Nephron (organoid): ENCODE measurements around the gene ZNF668.

Experiments used
- H3K27ac Mint-ChIP-seq, 3 experiments: 2 replicates each; pipeline ENCODE4 v1.8.0; 2020; ENCODE audit warnings: mixed read lengths in 3 of 3, mild to moderate bottlenecking in 2 of 3, moderate library complexity in 1 of 3
- H3K27me3 Mint-ChIP-seq: 2 replicates; pipeline ENCODE4 v1.8.0; 2021; ENCODE audit warnings: low read depth, mild to moderate bottlenecking, moderate library complexity, mixed read lengths
- H3K36me3 Mint-ChIP-seq: 2 replicates; pipeline ENCODE4 v1.8.0; 2020; ENCODE audit warnings: low read depth, mixed read lengths
- H3K4me1 Mint-ChIP-seq: 2 replicates; pipeline ENCODE4 v1.8.0; 2020; ENCODE audit warnings: mixed read lengths
- H3K4me3 Mint-ChIP-seq, 3 experiments: 2 replicates each; pipeline ENCODE4 v1.8.0; 2020; ENCODE audit warnings: mild to moderate bottlenecking in 3 of 3, mixed read lengths in 3 of 3, moderate library complexity in 2 of 3
- H3K9me3 Mint-ChIP-seq: 2 replicates; pipeline ENCODE4 v1.8.0; 2020; ENCODE audit warnings: mixed read lengths
- TF ChIP-seq, protein P1 (sequence below), 3 experiments: fragments of 200-600 bp; sonication (generic); IDR thresholded peaks; one replicate each; pipeline ENCODE4 v1.5.0; 2021; ENCODE audit warnings: antibody characterized with exemption in 3 of 3; ENCODE audit not compliant: unreplicated experiment in 3 of 3

The ZNF668 gene

DNA sequence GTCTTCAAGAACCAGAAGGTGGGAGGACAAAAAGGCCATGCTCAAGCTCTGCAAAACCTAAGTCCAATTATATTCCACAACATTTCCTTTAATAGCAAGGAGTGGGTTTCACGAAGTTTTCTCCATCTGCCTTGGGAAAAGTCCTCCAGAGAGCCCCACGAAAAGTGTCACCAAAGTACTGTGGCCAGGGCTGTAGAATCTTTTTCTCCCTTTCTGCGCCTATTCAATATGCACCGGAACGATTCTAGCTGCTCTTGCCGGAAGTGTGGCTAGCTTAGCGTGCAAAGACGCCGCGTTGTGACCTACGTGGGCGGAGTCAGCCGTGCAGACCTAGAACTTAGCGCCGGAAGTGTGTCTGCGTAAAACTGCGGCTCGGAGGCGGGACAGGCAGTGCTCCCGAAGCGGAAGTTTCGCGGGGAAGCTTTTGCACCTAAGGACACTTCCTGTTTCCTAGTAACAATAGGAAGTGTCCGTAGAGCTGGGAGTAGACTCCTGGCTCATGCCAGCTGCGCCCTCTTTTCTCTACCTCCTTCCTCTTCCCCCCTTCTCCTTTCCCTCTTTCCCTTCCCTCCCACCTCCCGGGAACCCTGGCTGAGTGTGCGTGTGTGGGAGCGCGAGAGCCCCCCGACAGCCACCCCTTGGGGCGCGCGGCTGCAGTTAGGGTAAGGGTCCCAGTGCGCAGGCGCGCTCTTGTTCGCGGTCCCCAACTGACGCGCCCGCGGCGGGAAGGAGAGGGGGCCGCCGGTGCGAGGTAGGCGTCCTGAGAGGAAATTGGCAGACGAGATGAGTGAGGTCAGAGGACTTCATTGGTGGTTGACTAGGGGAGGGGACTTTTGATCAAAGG, at the start of gene ZNF668, which contains the start of gene ZNF646:
TSS of gene ZNF668 (minus strand) at position 271 of the 844 bp plus-strand sequence. CDS start 9,781 bp downstream, outside the sequence.
TSS of gene ZNF646 (plus strand) at position 453 of the 844 bp plus-strand sequence. CDS start 1,903 bp downstream, outside the sequence.
- peak within 1 kb of the TSS; percentile 81 to 97 (median 92) for H3K27ac Mint-ChIP-seq
- H3K36me3 Mint-ChIP-seq = peaks cover 26% of the 10 kb centered on the region
- peak within 1 kb of the TSS; percentile 98 to 100 (median 99) for H3K4me3 Mint-ChIP-seq
- no peaks in the 10 kb centered on the region for H3K9me3 Mint-ChIP-seq
- H3K4me1 Mint-ChIP-seq = peaks cover 27% of the 10 kb centered on the region
- no peaks in the 10 kb centered on the region for H3K27me3 Mint-ChIP-seq
- TF ChIP-seq, protein P1, sequence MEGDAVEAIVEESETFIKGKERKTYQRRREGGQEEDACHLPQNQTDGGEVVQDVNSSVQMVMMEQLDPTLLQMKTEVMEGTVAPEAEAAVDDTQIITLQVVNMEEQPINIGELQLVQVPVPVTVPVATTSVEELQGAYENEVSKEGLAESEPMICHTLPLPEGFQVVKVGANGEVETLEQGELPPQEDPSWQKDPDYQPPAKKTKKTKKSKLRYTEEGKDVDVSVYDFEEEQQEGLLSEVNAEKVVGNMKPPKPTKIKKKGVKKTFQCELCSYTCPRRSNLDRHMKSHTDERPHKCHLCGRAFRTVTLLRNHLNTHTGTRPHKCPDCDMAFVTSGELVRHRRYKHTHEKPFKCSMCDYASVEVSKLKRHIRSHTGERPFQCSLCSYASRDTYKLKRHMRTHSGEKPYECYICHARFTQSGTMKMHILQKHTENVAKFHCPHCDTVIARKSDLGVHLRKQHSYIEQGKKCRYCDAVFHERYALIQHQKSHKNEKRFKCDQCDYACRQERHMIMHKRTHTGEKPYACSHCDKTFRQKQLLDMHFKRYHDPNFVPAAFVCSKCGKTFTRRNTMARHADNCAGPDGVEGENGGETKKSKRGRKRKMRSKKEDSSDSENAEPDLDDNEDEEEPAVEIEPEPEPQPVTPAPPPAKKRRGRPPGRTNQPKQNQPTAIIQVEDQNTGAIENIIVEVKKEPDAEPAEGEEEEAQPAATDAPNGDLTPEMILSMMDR (IDR thresholded peaks at IDR 0.05; ENCODE audit: unreplicated experiment in 3 of 3) = no peak

DNA sequence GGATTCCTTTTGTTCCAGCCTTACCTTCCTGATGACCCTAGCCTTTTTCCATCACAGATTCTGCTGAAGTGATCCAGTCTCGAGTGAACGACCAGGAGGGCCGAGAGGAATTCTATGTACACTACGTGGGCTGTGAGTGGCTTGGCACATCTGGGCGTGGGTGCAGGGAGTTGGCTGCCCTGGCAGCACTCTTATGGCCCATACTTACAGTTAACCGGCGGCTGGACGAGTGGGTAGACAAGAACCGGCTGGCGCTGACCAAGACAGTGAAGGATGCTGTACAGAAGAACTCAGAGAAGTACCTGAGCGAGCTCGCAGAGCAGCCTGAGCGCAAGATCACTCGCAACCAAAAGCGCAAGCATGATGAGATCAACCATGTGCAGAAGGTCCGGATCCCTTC, 46.1 kb upstream of the ZNF668 start:
- H3K27me3 Mint-ChIP-seq = no peaks in the 10 kb centered on the region
- H3K36me3 Mint-ChIP-seq = peaks cover 33% of the 10 kb centered on the region
- H3K9me3 Mint-ChIP-seq = no peaks in the 10 kb centered on the region
- peak overlapping the region in 2 of 3 experiments; percentile 15 to 56 for H3K4me3 Mint-ChIP-seq
- TF ChIP-seq, protein P1 (IDR thresholded peaks at IDR 0.05; ENCODE audit: unreplicated experiment in 3 of 3) = no peak
- H3K4me1 Mint-ChIP-seq = peaks cover 9% of the 10 kb centered on the region
- no peak overlapping the region for H3K27ac Mint-ChIP-seq

DNA sequence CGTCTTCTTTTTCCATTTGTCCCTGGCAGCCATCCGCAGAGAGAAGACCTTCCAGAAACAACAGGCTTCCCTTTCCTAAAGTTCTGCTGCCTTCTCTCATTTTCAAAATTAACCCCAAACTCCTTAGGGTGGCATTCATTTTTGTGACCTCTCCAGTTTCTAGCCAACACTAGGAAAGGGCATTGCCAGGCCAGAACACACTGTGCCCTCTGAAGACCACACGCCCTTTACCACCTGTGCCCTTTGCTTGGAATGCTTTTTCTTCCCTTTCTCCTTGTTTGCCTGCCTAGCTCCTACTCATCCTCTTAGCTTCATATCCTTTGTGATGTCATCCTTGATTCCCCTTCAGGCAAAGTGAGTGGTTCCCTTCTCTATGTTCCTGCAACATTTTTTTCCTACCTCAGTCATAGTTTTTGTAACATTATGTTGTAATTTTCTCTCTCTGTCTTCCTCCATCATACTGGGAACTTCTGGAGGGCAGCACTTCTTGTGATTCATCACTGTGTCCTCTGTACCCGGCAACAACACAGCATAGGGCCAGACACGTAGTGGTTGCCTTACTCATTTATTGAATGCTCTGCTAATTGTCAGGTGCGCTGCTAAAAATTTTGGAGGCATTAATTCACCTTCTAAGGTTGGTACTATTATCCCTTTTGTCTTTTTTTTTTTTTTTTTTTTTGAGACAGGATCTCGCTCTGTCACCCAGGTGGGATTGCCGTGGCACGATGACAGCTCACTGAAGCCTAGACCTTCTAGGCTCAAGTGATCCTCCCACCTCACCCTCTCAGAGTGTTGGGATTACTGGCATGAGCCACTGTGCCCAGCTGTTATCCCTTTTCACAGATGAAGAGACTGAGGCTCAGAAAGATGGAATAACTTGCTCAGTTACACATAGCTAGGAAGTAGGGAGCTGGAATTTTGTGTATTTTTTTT, 44.4 kb upstream of the ZNF668 start:
- TF ChIP-seq, protein P1 (IDR thresholded peaks at IDR 0.05; ENCODE audit: unreplicated experiment in 3 of 3) = no peak
- Mint-ChIP-seq H3K4me1 (peaks cover 9% of the 10 kb centered on the region), H3K9me3 (no peaks in the 10 kb centered on the region), H3K27ac (peak overlapping the region; percentile 89 to 97 (median 95)), H3K4me3 (peak overlapping the region; percentile 87 to 92 (median 88)), H3K36me3 (peaks cover 30% of the 10 kb centered on the region), H3K27me3 (no peaks in the 10 kb centered on the region)

GRCh38 chr16:31117384-31118222, 43.6 kb upstream of the ZNF668 start, which contains the start of gene KAT8:
Gene KAT8 (plus strand): TSS chr16:31117664. CDS start chr16:31117682, 18 bp downstream.
- Mint-ChIP-seq H3K4me3 (peak within 1 kb of the TSS; percentile 87 to 92 (median 88)), H3K27me3 (no peaks in the 10 kb centered on the region)

More at GRCh38 chr16:31117384-31118222, 43.6 kb upstream of the ZNF668 start, which contains the start of gene KAT8:
- Mint-ChIP-seq H3K9me3 (no peaks in the 10 kb centered on the region), H3K27ac (peak within 1 kb of the TSS; percentile 89 to 97 (median 97)), H3K4me1 (peaks cover 9% of the 10 kb centered on the region), H3K36me3 (peaks cover 31% of the 10 kb centered on the region)
- TF ChIP-seq, protein P1 (IDR thresholded peaks at IDR 0.05; ENCODE audit: unreplicated experiment in 3 of 3) = no peak
